ENCODE data around the gene GPC6.

DNA sequence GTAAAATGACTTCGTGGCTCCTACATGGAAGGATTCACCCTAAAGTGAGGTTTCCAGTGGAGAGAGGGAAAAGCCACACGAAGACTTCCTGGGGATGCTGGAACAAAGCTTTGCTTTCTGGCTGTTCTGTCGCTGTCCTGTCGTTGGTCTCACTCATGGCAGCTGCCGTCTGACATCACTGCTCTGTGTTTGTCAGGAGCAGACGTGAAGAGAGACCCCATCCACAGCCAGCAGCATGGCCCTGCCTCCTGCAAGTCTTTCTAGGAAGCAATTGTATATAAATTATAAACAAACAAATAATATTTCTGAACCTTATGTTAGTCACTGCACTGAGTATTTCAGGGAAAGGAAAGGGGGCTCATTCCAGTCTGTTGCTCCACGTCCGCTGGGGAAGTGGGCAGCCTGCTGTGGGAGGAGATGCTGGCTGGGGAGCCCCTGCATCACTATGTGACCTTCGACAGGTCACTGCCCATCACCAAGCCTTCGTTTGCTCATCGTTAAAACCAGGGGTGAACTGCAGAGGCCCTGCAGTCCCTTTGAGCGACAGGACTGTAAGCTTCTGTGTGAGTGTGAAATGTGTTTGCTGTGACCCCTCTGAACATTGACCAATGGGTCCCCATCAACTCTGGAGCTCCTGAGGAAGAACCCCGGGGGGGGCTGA is 1101.9 kb downstream of the GPC6 start:
- TF ChIP-seq, protein P1, sequence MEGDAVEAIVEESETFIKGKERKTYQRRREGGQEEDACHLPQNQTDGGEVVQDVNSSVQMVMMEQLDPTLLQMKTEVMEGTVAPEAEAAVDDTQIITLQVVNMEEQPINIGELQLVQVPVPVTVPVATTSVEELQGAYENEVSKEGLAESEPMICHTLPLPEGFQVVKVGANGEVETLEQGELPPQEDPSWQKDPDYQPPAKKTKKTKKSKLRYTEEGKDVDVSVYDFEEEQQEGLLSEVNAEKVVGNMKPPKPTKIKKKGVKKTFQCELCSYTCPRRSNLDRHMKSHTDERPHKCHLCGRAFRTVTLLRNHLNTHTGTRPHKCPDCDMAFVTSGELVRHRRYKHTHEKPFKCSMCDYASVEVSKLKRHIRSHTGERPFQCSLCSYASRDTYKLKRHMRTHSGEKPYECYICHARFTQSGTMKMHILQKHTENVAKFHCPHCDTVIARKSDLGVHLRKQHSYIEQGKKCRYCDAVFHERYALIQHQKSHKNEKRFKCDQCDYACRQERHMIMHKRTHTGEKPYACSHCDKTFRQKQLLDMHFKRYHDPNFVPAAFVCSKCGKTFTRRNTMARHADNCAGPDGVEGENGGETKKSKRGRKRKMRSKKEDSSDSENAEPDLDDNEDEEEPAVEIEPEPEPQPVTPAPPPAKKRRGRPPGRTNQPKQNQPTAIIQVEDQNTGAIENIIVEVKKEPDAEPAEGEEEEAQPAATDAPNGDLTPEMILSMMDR (conservative IDR thresholded peaks at IDR 0.05), result no peak
- no peak for TF ChIP-seq EZH2 (IDR thresholded peaks at IDR 0.05; ENCODE audit: low read depth)
